T-helper 2 cell (primary cell): ENCODE results near the gene CNKSR3.

ENCODE experiments used
- DNase-seq, 5 experiments: peaks; one replicate each; pipeline versions ENCODE4 v3.0.0 to v3.0.0-alpha.2; 2012 to 2022

CNKSR3 gene

DNA sequence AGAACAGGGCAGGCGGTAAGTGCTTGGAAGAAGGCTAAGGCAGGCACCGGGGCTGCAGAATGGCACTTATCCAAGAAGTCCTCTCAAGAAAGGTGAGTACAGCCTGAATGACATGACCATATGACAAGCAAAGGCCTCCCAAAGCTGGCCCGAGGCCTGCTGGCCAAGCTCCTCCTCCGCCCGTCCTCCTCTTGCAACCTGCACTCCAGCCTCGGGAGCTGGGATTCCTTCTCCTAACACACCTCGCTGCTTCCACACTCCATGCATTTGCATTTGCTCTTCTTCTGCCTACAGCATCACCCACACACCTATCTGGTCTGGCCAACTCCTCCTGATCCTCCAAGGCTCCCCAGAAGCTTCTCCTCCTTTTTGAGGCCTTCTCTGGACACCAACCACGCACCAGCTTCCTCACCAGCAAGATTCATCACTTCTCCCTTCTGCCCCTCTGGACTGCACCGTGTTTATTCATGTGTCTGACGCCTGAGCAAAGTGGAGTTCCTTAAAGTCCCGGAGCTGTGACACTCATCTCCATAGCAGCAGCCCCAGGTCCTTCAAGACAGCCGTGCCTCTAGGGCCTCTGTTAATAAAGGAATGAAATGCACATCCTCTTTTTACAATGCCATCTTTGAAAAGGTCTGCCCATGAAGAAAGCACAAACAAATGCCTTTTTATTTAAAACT is 32.3 kb downstream of the CNKSR3 start:
- no peak for DNase-seq

DNA sequence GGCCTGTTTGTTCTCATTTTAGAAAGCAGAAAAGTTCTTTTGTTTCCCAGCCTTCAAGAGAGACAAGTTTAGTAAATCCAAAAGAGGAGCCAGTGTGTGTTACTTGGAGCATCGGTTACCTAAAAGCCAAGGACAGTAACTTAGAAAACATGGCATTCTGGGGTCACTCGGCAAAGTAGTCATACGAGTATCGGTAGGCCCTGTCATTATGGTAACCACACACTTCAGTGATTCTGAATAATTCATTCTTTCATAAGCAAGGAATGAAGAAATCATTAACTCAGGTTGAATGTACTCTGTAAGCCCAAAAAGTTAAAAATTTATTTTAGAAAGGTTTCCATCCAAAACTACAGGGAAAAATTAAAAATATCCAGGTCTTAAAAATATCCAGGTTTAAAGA is 34.0 kb downstream of the CNKSR3 start:
- DNase-seq, result no peak

DNA sequence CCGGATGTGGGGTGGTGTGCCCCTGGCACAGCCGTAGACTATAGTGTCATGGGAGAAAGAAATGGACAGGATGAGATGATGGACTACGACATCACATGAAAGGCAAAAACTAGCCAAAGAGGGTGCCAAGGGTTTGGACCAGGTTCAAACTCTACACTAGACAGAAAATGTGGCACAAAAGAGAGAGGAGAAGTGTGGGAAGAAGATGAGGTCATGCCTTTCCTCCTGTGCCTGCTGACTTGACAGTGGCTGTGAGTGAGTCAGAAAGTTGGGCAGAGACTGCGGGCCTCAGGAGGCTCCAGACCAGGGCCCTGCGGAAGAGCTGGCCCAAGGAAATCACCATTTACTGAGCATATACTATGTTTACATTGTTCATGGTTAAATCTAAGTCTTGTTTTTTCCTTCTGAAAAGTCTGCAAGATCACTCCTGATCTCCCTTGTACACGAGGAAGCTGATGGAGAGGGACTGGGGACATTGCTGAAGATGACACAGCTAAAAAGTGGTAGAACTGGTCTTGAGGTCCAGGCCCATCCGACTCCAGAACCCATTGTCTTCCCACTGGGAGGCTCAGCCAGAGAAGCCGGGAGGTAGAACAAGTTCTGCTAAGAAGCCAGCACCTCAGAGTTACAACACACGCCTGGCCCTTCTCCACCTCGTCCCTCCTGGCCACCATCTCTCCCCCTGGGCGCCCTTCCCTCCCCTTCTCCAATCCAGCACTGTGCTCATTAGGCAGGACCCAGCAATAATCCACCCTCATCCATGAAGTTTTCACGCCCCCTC is 35.6 kb downstream of the CNKSR3 start:
- DNase-seq, result no peak

DNA sequence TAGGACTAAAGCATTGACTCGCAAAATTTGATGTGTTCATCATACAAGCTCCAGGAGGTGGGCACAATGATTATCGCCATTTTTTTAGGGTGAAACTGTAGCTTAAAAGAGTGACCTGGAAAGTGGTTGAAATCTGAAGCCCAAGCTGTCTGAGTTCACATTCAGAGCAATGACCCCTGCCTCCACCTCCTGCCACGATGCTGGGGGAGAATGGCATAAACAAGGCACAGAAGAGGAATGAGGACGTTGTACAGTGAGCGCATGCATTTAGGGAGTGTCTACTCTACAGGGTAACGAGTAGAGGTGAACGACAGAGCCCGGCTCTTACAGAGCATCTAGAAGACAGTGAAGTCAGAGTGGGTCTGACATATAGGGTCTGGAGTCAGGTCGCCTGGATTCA is 37.2 kb downstream of the CNKSR3 start:
- DNase-seq, result no peak

DNA sequence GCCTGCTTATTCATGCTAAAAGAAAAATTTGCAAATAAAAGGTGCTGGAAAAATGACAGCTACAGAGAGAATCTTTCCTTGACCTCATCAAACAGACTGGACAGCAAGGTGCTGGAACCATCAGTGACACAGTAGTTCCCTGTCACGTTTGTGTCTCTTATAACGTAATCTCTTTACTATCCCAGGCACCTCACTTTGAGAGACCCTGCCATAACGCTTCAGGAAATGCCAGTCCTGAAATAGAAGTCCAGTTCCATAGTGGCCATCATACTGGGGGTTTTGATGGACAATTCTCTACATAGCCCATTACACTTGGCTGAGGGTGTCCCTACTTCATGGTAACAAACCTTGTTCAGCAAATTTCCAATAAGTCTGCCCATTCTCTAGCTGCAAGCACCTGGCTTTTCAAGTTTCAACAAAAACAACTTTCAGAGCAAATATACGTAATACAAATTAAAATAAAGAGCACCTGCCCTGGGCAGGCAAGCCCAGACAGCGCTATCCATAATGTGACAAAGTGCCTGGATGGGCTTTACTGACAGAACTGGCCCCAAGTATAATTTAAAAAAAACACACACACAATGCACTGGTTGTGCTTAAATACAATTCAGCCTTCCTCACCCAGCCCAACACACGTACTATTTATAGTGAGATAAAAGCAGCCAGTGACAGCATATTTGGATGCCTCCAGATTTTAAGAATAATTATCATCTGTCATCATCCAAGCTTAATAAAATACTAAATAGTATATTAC is 38.7 kb downstream of the CNKSR3 start:
- DNase-seq, result no peak

- no peak for DNase-seq
These were observed 41.1 kb downstream of the CNKSR3 start for GRCh38 chr6:154469306-154469935.

GRCh38 chr6:154468760-154469159 is 41.7 kb downstream of the CNKSR3 start:
- no peak for DNase-seq

DNA sequence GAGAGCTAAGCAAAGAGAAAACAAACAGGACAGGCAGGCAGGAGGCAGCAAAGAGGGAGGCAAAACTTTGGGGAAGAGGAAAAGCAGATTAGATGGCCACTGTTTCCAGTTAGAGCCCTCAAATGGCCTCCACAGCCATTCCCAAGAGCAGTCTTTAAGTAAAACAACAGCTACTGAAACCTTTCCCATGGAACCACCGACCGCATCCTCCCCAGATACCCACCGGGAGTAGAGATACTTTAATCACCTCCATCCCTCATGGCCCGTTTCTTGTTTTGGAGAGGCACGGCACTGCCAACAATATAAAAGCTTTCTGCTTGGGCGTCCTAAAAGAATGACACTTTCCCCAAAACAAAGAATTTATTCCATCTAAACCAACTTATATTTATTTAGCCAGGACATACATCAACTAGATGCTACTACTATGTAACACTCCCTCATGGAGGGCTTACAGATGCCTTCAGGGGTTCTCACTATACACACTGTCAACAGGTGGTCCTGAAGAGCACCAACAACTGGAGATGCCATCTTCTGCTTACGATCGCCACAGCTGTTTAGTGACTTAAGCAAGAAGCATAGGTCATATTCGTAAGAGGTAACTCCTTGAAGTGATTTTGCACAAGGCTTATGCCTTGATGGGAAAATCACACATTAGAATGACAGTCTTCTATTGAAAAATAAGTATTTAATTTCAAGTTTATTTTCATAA is 43.4 kb downstream of the CNKSR3 start:
- DNase-seq, result no peak

- DNase-seq, result no peak
These were observed 44.3 kb downstream of the CNKSR3 start for GRCh38 chr6:154466139-154466538.

DNA sequence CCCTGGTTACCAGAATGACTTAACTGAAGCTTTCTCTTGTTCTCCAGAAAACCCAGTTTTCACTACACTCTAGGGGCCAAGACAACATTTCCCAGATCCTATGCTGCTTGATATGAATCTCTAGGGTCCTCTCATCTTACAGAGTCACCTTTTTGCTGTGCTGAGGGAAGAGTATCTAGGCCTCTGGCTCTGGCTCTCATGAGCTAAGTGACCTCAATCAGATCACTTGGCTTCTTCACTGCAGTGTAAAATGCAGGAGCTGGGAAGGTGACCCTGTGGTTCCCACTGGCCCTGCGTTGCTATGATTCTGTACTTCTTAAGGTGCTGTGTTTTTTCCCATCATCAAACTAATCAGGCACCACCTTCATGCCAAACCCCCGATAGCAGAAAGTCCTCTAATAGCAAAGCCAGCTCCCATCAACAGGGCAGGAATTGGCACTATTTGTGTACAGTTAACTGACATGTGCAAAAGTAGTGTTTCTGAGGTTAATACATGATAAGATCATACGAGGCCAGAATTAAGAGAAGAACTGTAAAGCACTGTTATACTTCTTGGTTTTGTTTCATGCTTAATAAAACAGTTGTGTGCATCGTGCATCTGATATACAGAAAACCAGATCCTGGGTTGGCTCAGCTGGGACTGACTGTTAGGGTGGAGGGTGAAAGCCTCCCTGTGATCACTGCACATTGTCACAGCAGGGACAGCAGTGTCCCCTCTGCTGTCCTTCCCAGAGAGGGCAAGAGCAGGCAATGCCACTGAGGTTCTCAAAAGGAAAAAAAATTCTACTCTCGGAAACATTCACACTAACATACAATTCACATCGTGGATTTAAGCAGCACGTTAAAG is 46.7 kb downstream of the CNKSR3 start:
- DNase-seq, result no peak

DNA sequence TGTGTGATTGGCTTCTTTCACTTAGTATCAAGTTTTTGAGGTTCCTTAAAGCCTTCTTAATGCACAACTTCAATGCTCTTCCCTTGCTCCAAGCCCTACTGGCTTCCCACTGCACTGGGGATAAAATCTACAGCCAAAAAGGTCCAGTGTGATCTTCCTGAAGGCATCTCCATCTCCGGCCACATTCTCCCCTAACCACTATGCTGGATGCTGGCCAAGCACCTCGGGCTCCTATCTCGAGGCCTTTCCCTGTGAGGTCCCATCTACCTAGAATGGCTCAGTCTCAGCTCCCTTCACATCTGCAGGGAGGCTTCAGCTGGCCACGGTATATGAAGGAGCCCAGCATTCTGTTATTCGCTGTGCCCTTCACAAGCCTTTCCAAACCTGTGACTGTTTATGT is 48.1 kb downstream of the CNKSR3 start:
- DNase-seq, result no peak

GRCh38 chr6:154461348-154461747 is 49.1 kb downstream of the CNKSR3 start:
- DNase-seq, result no peak

GRCh38 chr6:154460306-154461071 is 50.0 kb downstream of the CNKSR3 start:
- DNase-seq, result no peak

GRCh38 chr6:154459513-154459912 is 51.0 kb downstream of the CNKSR3 start:
- DNase-seq, result no peak

GRCh38 chr6:154458565-154459470 is 51.7 kb downstream of the CNKSR3 start:
- no peak for DNase-seq

- no peak for DNase-seq
These were observed 52.6 kb downstream of the CNKSR3 start for GRCh38 chr6:154457881-154458284.

DNA sequence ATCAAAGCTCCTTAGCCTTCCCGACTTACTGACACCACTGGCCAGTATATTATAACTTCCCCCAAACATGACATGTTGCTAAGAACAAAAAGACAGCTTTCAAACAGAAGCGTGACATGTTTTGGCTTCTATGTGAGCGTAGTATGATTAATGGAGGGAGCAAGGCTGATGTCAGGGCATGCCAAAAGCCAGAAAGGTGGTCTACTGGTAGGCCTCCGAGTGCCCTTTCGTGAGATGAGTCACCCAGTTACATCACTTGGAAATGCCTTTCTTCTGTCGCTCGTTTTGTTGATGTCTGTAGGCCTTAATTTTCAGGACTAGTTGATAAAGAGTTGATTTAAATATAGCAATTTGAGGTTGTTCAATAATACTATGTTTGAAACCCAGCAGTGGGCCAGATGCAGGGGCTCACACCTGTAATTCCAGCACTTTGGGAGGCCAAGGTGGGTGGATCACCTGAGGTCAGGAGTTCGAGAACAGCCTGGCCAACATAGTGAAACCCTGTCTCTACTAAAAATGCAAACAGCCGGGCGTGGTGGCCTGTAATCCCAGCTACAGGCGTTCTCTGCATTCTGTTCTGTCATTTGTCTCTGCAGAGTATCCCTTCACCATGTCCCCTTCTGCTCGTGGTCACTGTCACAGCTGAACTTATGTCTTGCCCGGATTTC is 53.3 kb downstream of the CNKSR3 start:
- no peak for DNase-seq

GRCh38 chr6:154453329-154453728 is 57.2 kb downstream of the CNKSR3 start:
- DNase-seq, result no peak

DNA sequence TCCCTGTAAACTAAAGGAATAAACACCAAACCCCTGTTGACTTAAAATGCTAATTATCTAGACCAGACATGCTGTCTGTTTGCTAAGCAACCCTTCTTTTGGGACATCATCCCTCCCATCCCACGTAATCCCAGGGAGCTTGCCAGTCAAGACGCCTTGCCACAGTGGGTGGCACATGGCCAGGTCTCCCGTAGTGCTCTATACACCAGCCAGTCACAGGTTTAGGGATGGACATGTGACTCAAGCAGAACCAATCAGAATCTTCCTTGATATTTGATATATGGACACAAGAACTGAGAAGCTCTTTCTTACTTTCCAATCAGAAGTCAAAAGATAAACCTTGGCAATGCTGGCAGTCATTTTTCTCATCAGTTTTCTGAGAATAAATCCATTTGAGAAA is 60.0 kb downstream of the CNKSR3 start:
- DNase-seq, result no peak
